WTC11 (cell line): ENCODE measurements around the gene HNRNPUL1. TPM values are rescaled to one million over a fixed set of nuclear protein-coding genes. Genes with fewer than 3 reads are reported as not detected.

Source experiments
- ATAC-seq: fragments of 200-7000 bp; cut with Tn5 transposase; 2 replicates; pipeline ENCODE4 v1.10.0; 2021; ENCODE audit warnings: mild to moderate bottlenecking, moderate library complexity
- CTCF ChIA-PET: fragments of 300-600 bp; sonication (Branson Sonifier 250); formaldehyde crosslinking; loops from one replicate; lab custom pipeline; 2021; ENCODE audit warnings: antibody characterized with exemption; lab: Charles Lee
- POLR2A ChIA-PET: fragments of 350-600 bp; sonication (Branson Sonifier 250); formaldehyde crosslinking; loops from one replicate; lab custom pipeline; 2021; ENCODE audit warnings: antibody characterized with exemption; lab: Charles Lee
- DNase-seq: peaks from one replicate; pipeline ENCODE4 v3.0.0; 2021; ENCODE audit warnings: low spot score
- H3K27ac Mint-ChIP-seq: 2 replicates; pipeline ENCODE4 v1.8.0; 2021; ENCODE audit warnings: mixed read lengths
- H3K27me3 Mint-ChIP-seq: 2 replicates; pipeline ENCODE4 v1.8.0; 2021; ENCODE audit warnings: low read depth, mild to moderate bottlenecking, moderate library complexity, mixed read lengths
- H3K36me3 Mint-ChIP-seq: 2 replicates; pipeline ENCODE4 v1.8.0; 2021; ENCODE audit warnings: mixed read lengths
- H3K4me1 Mint-ChIP-seq: 2 replicates; pipeline ENCODE4 v1.8.0; 2022; ENCODE audit warnings: mixed read lengths
- H3K4me3 Mint-ChIP-seq: 2 replicates; pipeline ENCODE4 v1.8.0; 2021; ENCODE audit warnings: mild to moderate bottlenecking, moderate library complexity, mixed read lengths
- H3K9me3 Mint-ChIP-seq: 2 replicates; pipeline ENCODE4 v1.8.0; 2021; ENCODE audit warnings: mixed read lengths
- ATF1 ChIP-seq: sonication (generic); formaldehyde crosslinking; IDR thresholded peaks from 2 replicates; pipeline ENCODE4 v1.8.1; 2023; ENCODE audit warnings: mild to moderate bottlenecking, moderate library complexity, missing genetic modification reagents
- ATF6 ChIP-seq: sonication (generic); formaldehyde crosslinking; IDR thresholded peaks from 2 replicates; pipeline ENCODE4 v1.8.1; 2023; ENCODE audit warnings: mild to moderate bottlenecking, missing genetic modification reagents
- E2F1 ChIP-seq: sonication (generic); formaldehyde crosslinking; IDR thresholded peaks from 2 replicates; pipeline ENCODE4 v1.8.0; 2022; ENCODE audit warnings: mild to moderate bottlenecking, missing genetic modification reagents
- ESRRA ChIP-seq: sonication (generic); formaldehyde crosslinking; IDR thresholded peaks from 2 replicates; pipeline ENCODE4 v1.8.1; 2022; ENCODE audit warnings: mild to moderate bottlenecking, missing genetic modification reagents, borderline replicate concordance
- GABPB1 ChIP-seq: sonication (generic); formaldehyde crosslinking; IDR thresholded peaks from 2 replicates; pipeline ENCODE4 v1.8.1; 2023; ENCODE audit warnings: mild to moderate bottlenecking, missing genetic modification reagents
- MLX ChIP-seq: sonication (generic); formaldehyde crosslinking; IDR thresholded peaks from 2 replicates; pipeline ENCODE4 v1.8.1; 2023; ENCODE audit warnings: mild to moderate bottlenecking, missing genetic modification reagents, moderate library complexity
- NR2C2 ChIP-seq: sonication (generic); formaldehyde crosslinking; IDR thresholded peaks from 2 replicates; pipeline ENCODE4 v1.8.0; 2022; ENCODE audit warnings: mild to moderate bottlenecking, missing genetic modification reagents
- PREB ChIP-seq: sonication (generic); formaldehyde crosslinking; IDR thresholded peaks from 2 replicates; pipeline ENCODE4 v1.8.1; 2022; ENCODE audit warnings: mild to moderate bottlenecking, missing genetic modification reagents, moderate library complexity, borderline replicate concordance
- SOX15 ChIP-seq: fragments of 250-450 bp; sonication (Bioruptor Pico); IDR thresholded peaks from 2 replicates; pipeline ENCODE4 v1.9.0; 2021; ENCODE audit warnings: mild to moderate bottlenecking
- TEAD1 ChIP-seq: sonication (generic); formaldehyde crosslinking; IDR thresholded peaks from 2 replicates; pipeline ENCODE4 v1.8.0; 2022; ENCODE audit warnings: mild to moderate bottlenecking, missing genetic modification reagents
- TEAD4 ChIP-seq: sonication (generic); formaldehyde crosslinking; IDR thresholded peaks from 2 replicates; pipeline ENCODE4 v1.8.0; 2022; ENCODE audit warnings: mild to moderate bottlenecking, missing genetic modification reagents
- ZNF219 ChIP-seq: sonication (generic); formaldehyde crosslinking; IDR thresholded peaks from 2 replicates; pipeline ENCODE4 v1.8.0; 2023; ENCODE audit warnings: missing genetic modification reagents, mild to moderate bottlenecking, borderline replicate concordance
- ZNF416 ChIP-seq: fragments of 250-450 bp; sonication (Bioruptor Pico); IDR thresholded peaks from 2 replicates; pipeline ENCODE4 v1.9.0; 2021; ENCODE audit warnings: mild to moderate bottlenecking, inconsistent platforms
- ZNF423 ChIP-seq: fragments of 250-450 bp; sonication (Bioruptor Pico); IDR thresholded peaks from 2 replicates; pipeline ENCODE4 v2.1.2; 2022; ENCODE audit warnings: mild to moderate bottlenecking, moderate library complexity
- ZNF671 ChIP-seq: fragments of 250-450 bp; sonication (Bioruptor Pico); IDR thresholded peaks from 2 replicates; pipeline ENCODE4 v1.8.0; 2021; ENCODE audit warnings: mild to moderate bottlenecking
- total RNA-seq: library from RNA; stranded (reverse); gene quantifications from 3 replicates; pipeline ENCODE4 v1.2.3, GENCODE V29; 2021
- TF ChIP-seq, protein P1 (sequence below): sonication (generic); formaldehyde crosslinking; IDR thresholded peaks from 2 replicates; pipeline ENCODE4 v1.8.0; 2023; ENCODE audit warnings: missing genetic modification reagents, mild to moderate bottlenecking, borderline replicate concordance
- TF ChIP-seq, protein P2 (sequence below): sonication (generic); formaldehyde crosslinking; IDR thresholded peaks from 2 replicates; pipeline ENCODE4 v1.8.0; 2022; ENCODE audit warnings: mild to moderate bottlenecking, missing genetic modification reagents
- TF ChIP-seq, protein P3 (sequence below): sonication (generic); formaldehyde crosslinking; conservative IDR thresholded peaks from 2 replicates; pipeline ENCODE4 v1.8.1; 2023; ENCODE audit warnings: mild to moderate bottlenecking, low read depth, missing genetic modification reagents, moderate library complexity
- TF ChIP-seq, protein P4 (sequence below): fragments of 250-450 bp; sonication (Bioruptor Pico); IDR thresholded peaks from 2 replicates; pipeline ENCODE4 v2.1.2; 2022; ENCODE audit warnings: mild to moderate bottlenecking, moderate library complexity

Gene HNRNPUL1
- total RNA-seq, 1 experiment from 2014 or later: 282 TPM

GRCh38 chr19:41276231-41276630, 12.1 kb downstream of the HNRNPUL1 start:
- DNase-seq: no peak
- no peaks in the 10 kb centered on the region for H3K9me3 Mint-ChIP-seq
- no peak for ATAC-seq
- no peaks in the 10 kb centered on the region for H3K27me3 Mint-ChIP-seq
- CTCF ChIA-PET: no interaction called here
- H3K4me3 Mint-ChIP-seq: no peak overlapping the region
- no peaks in the 10 kb centered on the region for H3K4me1 Mint-ChIP-seq
- H3K27ac Mint-ChIP-seq: no peak overlapping the region
- peaks cover 96% of the 10 kb centered on the region for H3K36me3 Mint-ChIP-seq
- no peak for TF ChIP-seq GABPB1
- no peak for TF ChIP-seq MLX (CRISPR knock-in tag)
- TF ChIP-seq NR2C2: no peak
- TF ChIP-seq ZNF219 (CRISPR knock-in tag): no peak
- no peak for TF ChIP-seq E2F1
- no peak for TF ChIP-seq TEAD1 (CRISPR knock-in tag)
- no peak for TF ChIP-seq SOX15
- TF ChIP-seq ESRRA (CRISPR knock-in tag): no peak
- TF ChIP-seq ZNF416: no peak
- no peak for TF ChIP-seq PREB
- TF ChIP-seq ATF1: no peak
- TF ChIP-seq, protein P1, sequence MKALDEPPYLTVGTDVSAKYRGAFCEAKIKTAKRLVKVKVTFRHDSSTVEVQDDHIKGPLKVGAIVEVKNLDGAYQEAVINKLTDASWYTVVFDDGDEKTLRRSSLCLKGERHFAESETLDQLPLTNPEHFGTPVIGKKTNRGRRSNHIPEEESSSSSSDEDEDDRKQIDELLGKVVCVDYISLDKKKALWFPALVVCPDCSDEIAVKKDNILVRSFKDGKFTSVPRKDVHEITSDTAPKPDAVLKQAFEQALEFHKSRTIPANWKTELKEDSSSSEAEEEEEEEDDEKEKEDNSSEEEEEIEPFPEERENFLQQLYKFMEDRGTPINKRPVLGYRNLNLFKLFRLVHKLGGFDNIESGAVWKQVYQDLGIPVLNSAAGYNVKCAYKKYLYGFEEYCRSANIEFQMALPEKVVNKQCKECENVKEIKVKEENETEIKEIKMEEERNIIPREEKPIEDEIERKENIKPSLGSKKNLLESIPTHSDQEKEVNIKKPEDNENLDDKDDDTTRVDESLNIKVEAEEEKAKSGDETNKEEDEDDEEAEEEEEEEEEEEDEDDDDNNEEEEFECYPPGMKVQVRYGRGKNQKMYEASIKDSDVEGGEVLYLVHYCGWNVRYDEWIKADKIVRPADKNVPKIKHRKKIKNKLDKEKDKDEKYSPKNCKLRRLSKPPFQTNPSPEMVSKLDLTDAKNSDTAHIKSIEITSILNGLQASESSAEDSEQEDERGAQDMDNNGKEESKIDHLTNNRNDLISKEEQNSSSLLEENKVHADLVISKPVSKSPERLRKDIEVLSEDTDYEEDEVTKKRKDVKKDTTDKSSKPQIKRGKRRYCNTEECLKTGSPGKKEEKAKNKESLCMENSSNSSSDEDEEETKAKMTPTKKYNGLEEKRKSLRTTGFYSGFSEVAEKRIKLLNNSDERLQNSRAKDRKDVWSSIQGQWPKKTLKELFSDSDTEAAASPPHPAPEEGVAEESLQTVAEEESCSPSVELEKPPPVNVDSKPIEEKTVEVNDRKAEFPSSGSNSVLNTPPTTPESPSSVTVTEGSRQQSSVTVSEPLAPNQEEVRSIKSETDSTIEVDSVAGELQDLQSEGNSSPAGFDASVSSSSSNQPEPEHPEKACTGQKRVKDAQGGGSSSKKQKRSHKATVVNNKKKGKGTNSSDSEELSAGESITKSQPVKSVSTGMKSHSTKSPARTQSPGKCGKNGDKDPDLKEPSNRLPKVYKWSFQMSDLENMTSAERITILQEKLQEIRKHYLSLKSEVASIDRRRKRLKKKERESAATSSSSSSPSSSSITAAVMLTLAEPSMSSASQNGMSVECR (CRISPR knock-in tag): no peak
- no peak for TF ChIP-seq ATF6 (CRISPR knock-in tag)
- TF ChIP-seq, protein P2, sequence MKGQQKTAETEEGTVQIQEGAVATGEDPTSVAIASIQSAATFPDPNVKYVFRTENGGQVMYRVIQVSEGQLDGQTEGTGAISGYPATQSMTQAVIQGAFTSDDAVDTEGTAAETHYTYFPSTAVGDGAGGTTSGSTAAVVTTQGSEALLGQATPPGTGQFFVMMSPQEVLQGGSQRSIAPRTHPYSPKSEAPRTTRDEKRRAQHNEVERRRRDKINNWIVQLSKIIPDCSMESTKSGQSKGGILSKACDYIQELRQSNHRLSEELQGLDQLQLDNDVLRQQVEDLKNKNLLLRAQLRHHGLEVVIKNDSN: no peak
- TF ChIP-seq, protein P3, sequence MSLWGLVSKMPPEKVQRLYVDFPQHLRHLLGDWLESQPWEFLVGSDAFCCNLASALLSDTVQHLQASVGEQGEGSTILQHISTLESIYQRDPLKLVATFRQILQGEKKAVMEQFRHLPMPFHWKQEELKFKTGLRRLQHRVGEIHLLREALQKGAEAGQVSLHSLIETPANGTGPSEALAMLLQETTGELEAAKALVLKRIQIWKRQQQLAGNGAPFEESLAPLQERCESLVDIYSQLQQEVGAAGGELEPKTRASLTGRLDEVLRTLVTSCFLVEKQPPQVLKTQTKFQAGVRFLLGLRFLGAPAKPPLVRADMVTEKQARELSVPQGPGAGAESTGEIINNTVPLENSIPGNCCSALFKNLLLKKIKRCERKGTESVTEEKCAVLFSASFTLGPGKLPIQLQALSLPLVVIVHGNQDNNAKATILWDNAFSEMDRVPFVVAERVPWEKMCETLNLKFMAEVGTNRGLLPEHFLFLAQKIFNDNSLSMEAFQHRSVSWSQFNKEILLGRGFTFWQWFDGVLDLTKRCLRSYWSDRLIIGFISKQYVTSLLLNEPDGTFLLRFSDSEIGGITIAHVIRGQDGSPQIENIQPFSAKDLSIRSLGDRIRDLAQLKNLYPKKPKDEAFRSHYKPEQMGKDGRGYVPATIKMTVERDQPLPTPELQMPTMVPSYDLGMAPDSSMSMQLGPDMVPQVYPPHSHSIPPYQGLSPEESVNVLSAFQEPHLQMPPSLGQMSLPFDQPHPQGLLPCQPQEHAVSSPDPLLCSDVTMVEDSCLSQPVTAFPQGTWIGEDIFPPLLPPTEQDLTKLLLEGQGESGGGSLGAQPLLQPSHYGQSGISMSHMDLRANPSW (CRISPR knock-in tag): no peak
- TF ChIP-seq ZNF423 (CRISPR knock-in tag): no peak
- TF ChIP-seq, protein P4, sequence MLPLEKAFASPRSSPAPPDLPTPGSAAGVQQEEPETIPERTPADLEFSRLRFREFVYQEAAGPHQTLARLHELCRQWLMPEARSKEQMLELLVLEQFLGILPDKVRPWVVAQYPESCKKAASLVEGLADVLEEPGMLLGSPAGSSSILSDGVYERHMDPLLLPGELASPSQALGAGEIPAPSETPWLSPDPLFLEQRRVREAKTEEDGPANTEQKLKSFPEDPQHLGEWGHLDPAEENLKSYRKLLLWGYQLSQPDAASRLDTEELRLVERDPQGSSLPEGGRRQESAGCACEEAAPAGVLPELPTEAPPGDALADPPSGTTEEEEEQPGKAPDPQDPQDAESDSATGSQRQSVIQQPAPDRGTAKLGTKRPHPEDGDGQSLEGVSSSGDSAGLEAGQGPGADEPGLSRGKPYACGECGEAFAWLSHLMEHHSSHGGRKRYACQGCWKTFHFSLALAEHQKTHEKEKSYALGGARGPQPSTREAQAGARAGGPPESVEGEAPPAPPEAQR: no peak
- TF ChIP-seq ZNF671 (CRISPR knock-in tag): no peak
- TF ChIP-seq TEAD4 (CRISPR knock-in tag): no peak
- TF ChIP-seq, all 79 proteins: peak for 0
- POLR2A ChIA-PET: no interaction called here
